Measurements from ENCODE around the gene CRY2.
A peak's percentile ranks its signal among the peaks of the same experiment; 100 is the strongest.

CRY2 gene

GRCh38 chr11:45917623-45918330 is 70.5 kb downstream of the CRY2 start, which contains the start of gene PEX16:
Gene PEX16, minus strand, starts transcription at chr11:45917877. Its CDS starts 66 bp downstream, at chr11:45917811.
- in situ Hi-C loops (cut with MboI; ENCODE audit: low sequenced_read_pairs, unreplicated experiment) = no loop called here
- peak; percentile 99 for DNase-seq (ENCODE audit: low spot score)

GRCh38 chr11:45918331-45918941 is 71.2 kb downstream of the CRY2 start:
- in situ Hi-C loops (cut with MboI; ENCODE audit: low sequenced_read_pairs, unreplicated experiment) = no loop called here
- TF ChIP-seq CTCF (IDR thresholded peaks at IDR 0.05; ENCODE audit: borderline replicate concordance, control extremely low read depth, extremely low read depth, insufficient read depth, missing control alignments) = no peak
- DNase-seq (ENCODE audit: low spot score) = peak; percentile 88

More at GRCh38 chr11:45917623-45918330, 70.5 kb downstream of the CRY2 start, which contains the start of gene PEX16:
- no peak for TF ChIP-seq CTCF (IDR thresholded peaks at IDR 0.05; ENCODE audit: borderline replicate concordance, control extremely low read depth, extremely low read depth, insufficient read depth, missing control alignments)

GRCh38 chr11:45918962-45919675 is 71.8 kb downstream of the CRY2 start:
- in situ Hi-C loops (cut with MboI; ENCODE audit: low sequenced_read_pairs, unreplicated experiment) = no loop called here

GRCh38 chr11:45919806-45920530 is 72.7 kb downstream of the CRY2 start:
- DNase-seq (ENCODE audit: low spot score) = no peak
- no peak for TF ChIP-seq CTCF (IDR thresholded peaks at IDR 0.05; ENCODE audit: borderline replicate concordance, control extremely low read depth, extremely low read depth, insufficient read depth, missing control alignments)
- in situ Hi-C loops (cut with MboI; ENCODE audit: low sequenced_read_pairs, unreplicated experiment) = no loop called here

More at GRCh38 chr11:45918962-45919675, 71.8 kb downstream of the CRY2 start:
- DNase-seq (ENCODE audit: low spot score) = no peak
- no peak for TF ChIP-seq CTCF (IDR thresholded peaks at IDR 0.05; ENCODE audit: borderline replicate concordance, control extremely low read depth, extremely low read depth, insufficient read depth, missing control alignments)

- no peak for TF ChIP-seq CTCF (IDR thresholded peaks at IDR 0.05; ENCODE audit: borderline replicate concordance, control extremely low read depth, extremely low read depth, insufficient read depth, missing control alignments)
- DNase-seq (ENCODE audit: low spot score) = no peak
- in situ Hi-C loops (cut with MboI; ENCODE audit: low sequenced_read_pairs, unreplicated experiment) = no loop called here
These were observed 73.5 kb downstream of the CRY2 start for GRCh38 chr11:45920531-45921477.

Measured in GM13976 (cell line).